Panc1 (cell line): ENCODE results near the gene DNTT.

Experiments used
- POLR2AphosphoS5 ChIP-seq: IDR thresholded peaks from 2 replicates; pipeline ENCODE4 v1.6.1; 2012; ENCODE audit warnings: mild to moderate bottlenecking, low read depth, low read length, moderate library complexity
- SIN3A ChIP-seq: IDR thresholded peaks from 2 replicates; pipeline ENCODE4 v1.6.1; 2012; ENCODE audit warnings: low read depth, mild to moderate bottlenecking, low read length, moderate library complexity, borderline replicate concordance; ENCODE audit not compliant: insufficient read depth
- TCF7L2 ChIP-seq: IDR thresholded peaks from 2 replicates; pipeline ENCODE4 v1.6.1; 2011; ENCODE audit warnings: mild to moderate bottlenecking, low read depth, low read length, inconsistent platforms
- TF ChIP-seq, protein P1 (sequence below): fragments of 450-650 bp; IDR thresholded peaks from 2 replicates; pipeline ENCODE4 v1.5.1; 2017; ENCODE audit warnings: mild to moderate bottlenecking

DNA sequence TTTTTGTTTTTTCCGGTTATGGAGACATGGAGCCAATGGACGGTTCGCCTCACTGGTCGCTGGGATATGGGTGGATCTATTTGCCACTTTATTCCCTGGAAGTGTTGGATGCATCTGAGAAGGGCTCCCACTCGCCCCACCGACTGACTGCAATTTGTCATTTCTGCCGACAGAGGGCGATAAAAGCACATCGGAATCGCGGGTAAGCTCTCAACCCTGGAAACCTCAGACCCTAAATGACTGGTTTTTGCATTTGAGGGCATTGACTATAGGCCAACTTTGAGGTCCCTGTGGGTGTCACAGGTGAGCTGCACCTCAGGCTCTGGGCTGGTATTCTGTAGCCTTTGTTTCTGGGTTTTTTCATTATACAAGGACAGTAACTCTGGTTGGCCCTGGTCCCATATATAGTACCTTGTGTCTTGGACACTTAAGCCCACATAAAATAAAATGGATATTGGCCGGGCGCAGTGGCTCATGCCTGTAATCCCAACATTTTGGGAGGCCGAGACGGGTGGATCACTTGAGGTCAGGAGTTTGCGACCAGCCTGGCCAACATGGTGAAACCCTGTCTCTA, 66.4 kb downstream of the DNTT start:
- TF ChIP-seq, protein P1, sequence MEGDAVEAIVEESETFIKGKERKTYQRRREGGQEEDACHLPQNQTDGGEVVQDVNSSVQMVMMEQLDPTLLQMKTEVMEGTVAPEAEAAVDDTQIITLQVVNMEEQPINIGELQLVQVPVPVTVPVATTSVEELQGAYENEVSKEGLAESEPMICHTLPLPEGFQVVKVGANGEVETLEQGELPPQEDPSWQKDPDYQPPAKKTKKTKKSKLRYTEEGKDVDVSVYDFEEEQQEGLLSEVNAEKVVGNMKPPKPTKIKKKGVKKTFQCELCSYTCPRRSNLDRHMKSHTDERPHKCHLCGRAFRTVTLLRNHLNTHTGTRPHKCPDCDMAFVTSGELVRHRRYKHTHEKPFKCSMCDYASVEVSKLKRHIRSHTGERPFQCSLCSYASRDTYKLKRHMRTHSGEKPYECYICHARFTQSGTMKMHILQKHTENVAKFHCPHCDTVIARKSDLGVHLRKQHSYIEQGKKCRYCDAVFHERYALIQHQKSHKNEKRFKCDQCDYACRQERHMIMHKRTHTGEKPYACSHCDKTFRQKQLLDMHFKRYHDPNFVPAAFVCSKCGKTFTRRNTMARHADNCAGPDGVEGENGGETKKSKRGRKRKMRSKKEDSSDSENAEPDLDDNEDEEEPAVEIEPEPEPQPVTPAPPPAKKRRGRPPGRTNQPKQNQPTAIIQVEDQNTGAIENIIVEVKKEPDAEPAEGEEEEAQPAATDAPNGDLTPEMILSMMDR: peak; percentile 98
- TF ChIP-seq TCF7L2: no peak
- TF ChIP-seq POLR2AphosphoS5: no peak
- TF ChIP-seq SIN3A: no peak
